ENCODE measurements around the gene TAF8. TPM values are rescaled to one million over a fixed set of nuclear protein-coding genes. Genes with fewer than 3 reads are reported as not detected.
"Not testable (repeated sequence)": the region's sequence is repeated elsewhere in the genome, so short reads cannot be mapped to it uniquely, and the experiment has no call there.

Gene TAF8
- total RNA-seq, 1 donor from 2014 or later, result 26.0 TPM

DNA sequence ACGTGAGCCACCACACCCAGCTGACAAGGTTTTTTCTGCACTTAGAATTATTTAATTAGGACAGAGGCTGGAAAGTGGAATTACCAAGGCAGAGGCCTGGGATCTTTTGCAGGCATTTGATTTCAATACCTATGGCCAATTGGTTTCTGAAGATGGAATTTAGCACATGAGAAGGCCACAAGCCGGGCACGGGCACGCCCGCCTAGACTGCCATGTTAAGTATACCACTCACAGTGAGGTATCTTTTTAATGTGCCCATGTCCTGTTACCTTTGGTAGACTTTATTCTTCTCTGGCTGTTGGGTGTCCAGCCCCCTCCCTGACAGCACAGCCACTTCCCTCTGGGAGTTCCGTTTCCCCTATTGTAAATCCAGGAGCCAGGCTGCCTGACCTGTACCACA, 18.0 kb upstream of the TAF8 start:
- Histone ChIP-seq H3K4me3 (no peak overlapping the region), H3K27me3 (no peaks in the 10 kb centered on the region), H3K4me1 (peaks cover 0 to 7% of the 10 kb centered on the region in 2 donors), H3K9me3 (no peaks in the 10 kb centered on the region), H3K27ac (no peak overlapping the region), H3K36me3 (peaks cover 5 to 7% of the 10 kb centered on the region in 2 donors)
- intact Hi-C loops (cut with DNase I), result no loop called here
- no peak for TF ChIP-seq CTCF (IDR thresholded peaks at IDR 0.05)
- DNase-seq (ENCODE audit: low spot score in 2 of 2), result no peak

DNA sequence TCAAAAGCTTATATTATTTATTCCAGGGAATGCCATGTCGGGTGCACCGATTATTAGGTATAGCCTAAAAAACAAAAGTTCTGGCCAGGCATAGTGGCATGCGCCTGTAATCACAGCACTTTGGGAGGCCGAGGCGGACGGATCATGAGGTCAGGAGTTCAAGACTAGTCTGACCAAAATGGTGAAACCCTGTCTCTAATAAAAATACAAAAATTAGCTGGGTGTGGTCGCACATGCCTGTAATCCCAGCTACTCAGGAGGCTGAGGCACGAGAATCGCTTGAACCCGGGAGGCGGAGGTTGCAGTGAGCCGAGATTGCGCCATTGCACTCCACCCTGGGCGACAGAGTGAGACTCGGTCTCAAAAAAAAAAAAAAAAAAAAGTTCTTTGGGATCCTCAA, 12.7 kb upstream of the TAF8 start:
- H3K27me3 ChIP-seq; H3K27ac ChIP-seq; intact Hi-C loops (cut with DNase I); DNase-seq (ENCODE audit: low spot score in 2 of 2); H3K9me3 ChIP-seq; H3K36me3 ChIP-seq; H3K4me1 ChIP-seq; H3K4me3 ChIP-seq: not testable (repeated sequence)

DNA sequence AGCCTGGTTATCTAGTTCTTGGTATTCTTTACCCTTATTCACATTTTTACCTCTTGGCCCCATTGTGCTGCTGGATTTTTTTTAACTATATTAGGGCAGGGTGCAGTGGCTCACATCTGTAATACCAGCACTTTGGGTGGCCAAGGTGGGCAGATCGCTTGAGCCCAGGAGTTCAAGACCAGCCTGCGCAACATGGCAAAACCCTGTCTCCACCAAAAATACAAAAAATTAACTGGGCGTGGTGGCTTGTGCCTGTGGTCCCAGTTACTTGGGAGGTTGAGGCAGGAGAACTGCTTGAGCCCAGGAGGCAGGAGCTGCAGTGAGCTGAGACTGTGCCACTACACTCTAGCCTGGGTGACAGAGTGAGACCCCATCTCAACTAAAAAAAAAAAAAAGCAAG, 12.2 kb upstream of the TAF8 start:
- Histone ChIP-seq H3K27ac (no peak overlapping the region), H3K9me3 (no peaks in the 10 kb centered on the region), H3K4me1 (peaks cover 0 to 3% of the 10 kb centered on the region in 2 donors), H3K27me3 (no peaks in the 10 kb centered on the region), H3K4me3 (no peak overlapping the region), H3K36me3 (no peaks in the 10 kb centered on the region)
- DNase-seq (ENCODE audit: low spot score in 2 of 2), result no peak
- no peak for TF ChIP-seq CTCF (IDR thresholded peaks at IDR 0.05)
- intact Hi-C loops (cut with DNase I), result no loop called here

GRCh38 chr6:42038811-42039408, 11.4 kb upstream of the TAF8 start:
- H3K4me3 ChIP-seq, result no peak overlapping the region
- DNase-seq (ENCODE audit: low spot score in 2 of 2), result no peak
- peaks cover 0 to 4% of the 10 kb centered on the region in 2 donors for H3K4me1 ChIP-seq
- no peak for TF ChIP-seq CTCF (IDR thresholded peaks at IDR 0.05)
- no peaks in the 10 kb centered on the region for H3K36me3 ChIP-seq
- no peaks in the 10 kb centered on the region for H3K9me3 ChIP-seq
- no peak overlapping the region for H3K27ac ChIP-seq
- intact Hi-C loops (cut with DNase I), result no loop called here
- no peaks in the 10 kb centered on the region for H3K27me3 ChIP-seq

DNA sequence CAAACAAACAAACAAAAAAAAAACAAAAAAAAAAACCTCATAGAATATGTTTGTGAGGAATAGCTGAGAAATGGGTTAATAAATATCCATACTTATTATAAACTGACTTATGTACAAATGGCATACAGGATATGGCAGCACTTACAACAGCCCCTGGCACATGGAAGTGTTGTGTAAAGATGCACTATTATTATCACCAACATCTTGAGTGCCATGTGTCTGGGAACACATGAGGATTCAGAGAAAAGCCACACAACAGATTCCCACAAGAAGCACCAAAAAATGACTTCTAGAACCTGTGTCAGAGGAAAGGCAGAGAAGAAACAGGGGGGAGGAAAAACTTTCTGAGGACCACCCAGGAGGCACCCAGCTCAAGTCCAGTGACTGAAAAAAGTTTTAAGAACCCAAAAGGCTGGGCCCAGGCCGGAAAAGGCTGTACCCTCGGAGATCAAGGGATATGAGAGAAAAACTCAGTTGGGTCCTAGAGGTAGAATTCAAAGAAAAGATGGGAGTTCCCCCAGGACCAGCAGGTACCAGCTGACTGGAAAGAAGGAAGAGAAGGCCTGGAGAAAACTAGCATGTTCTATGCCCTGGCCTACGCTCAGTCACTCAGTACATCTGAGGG, 9.4 kb upstream of the TAF8 start:
- Histone ChIP-seq H3K4me3 (no peak overlapping the region), H3K9me3 (no peaks in the 10 kb centered on the region), H3K27me3 (no peaks in the 10 kb centered on the region), H3K27ac (no peak overlapping the region), H3K36me3 (no peaks in the 10 kb centered on the region), H3K4me1 (peaks cover 7 to 20% of the 10 kb centered on the region in 2 donors)
- intact Hi-C loops (cut with DNase I), result loop anchor here (10.0 kb wide), 2 partner anchors 336 to 1134 kb away; partner anchors contain the start of gene SRF
- no peak for TF ChIP-seq CTCF (IDR thresholded peaks at IDR 0.05)
- no peak for DNase-seq (ENCODE audit: low spot score in 2 of 2)

GRCh38 chr6:42041481-42042053, 8.8 kb upstream of the TAF8 start:
- Histone ChIP-seq H3K4me3 (no peak overlapping the region), H3K27ac (no peak overlapping the region), H3K36me3 (no peaks in the 10 kb centered on the region), H3K27me3 (no peaks in the 10 kb centered on the region), H3K9me3 (no peaks in the 10 kb centered on the region), H3K4me1 (peaks cover 10 to 26% of the 10 kb centered on the region in 2 donors)
- intact Hi-C loops (cut with DNase I), result loop anchor here (10.0 kb wide), 2 partner anchors 337 to 1133 kb away; partner anchors contain the start of gene SRF
- no peak for TF ChIP-seq CTCF (IDR thresholded peaks at IDR 0.05)
- no peak for DNase-seq (ENCODE audit: low spot score in 2 of 2)
